Ishikawa (cell line): Measurements from ENCODE around the gene CD248.

ENCODE experiments used
- EGR1 ChIP-seq: IDR thresholded peaks from 2 replicates; pipeline ENCODE4 v1.6.1; 2012
- EP300 ChIP-seq: IDR thresholded peaks from 2 replicates; pipeline ENCODE4 v1.6.1; 2012; ENCODE audit warnings: borderline replicate concordance
- RAD21 ChIP-seq: IDR thresholded peaks from 2 replicates; pipeline ENCODE4 v1.6.1; 2012; ENCODE audit warnings: low read depth
- TCF12 ChIP-seq: IDR thresholded peaks from 2 replicates; pipeline ENCODE4 v1.6.1; 2012; ENCODE audit warnings: low read depth
- TF ChIP-seq, protein P1 (sequence below): IDR thresholded peaks from 2 replicates; pipeline ENCODE4 v1.6.1; 2012
- TF ChIP-seq, protein P2 (sequence below): IDR thresholded peaks from 2 replicates; pipeline ENCODE4 v1.6.1; 2012; ENCODE audit warnings: low read depth, mild to moderate bottlenecking
- TF ChIP-seq, protein P3 (sequence below): IDR thresholded peaks from 2 replicates; pipeline ENCODE4 v1.6.1; 2012

DNA sequence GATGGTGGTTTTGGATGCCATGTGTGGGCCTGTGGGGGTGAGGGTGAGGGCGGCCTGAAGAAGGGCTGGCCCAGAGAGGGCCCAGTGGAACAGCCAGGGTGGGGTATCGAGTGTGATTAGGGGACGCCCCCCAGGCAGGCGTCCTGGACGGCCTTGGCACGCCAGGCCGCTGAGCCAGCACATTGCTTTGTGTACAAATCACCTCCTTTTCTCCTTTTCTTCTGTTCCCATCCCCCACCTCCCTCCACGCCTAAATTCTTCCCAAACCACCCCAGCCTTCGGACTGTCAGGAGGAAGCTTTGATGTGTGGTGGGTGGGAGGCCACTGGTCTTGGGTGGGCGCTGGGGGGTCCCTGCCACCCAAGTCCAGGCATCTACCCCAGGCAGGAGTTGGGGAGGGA is 7.8 kb upstream of the CD248 start:
- TF ChIP-seq EP300 (no peak), TCF12 (no peak), EGR1 (no peak), RAD21 (no peak)
- TF ChIP-seq, protein P1, sequence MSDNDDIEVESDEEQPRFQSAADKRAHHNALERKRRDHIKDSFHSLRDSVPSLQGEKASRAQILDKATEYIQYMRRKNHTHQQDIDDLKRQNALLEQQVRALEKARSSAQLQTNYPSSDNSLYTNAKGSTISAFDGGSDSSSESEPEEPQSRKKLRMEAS, result no peak
- TF ChIP-seq, protein P2, sequence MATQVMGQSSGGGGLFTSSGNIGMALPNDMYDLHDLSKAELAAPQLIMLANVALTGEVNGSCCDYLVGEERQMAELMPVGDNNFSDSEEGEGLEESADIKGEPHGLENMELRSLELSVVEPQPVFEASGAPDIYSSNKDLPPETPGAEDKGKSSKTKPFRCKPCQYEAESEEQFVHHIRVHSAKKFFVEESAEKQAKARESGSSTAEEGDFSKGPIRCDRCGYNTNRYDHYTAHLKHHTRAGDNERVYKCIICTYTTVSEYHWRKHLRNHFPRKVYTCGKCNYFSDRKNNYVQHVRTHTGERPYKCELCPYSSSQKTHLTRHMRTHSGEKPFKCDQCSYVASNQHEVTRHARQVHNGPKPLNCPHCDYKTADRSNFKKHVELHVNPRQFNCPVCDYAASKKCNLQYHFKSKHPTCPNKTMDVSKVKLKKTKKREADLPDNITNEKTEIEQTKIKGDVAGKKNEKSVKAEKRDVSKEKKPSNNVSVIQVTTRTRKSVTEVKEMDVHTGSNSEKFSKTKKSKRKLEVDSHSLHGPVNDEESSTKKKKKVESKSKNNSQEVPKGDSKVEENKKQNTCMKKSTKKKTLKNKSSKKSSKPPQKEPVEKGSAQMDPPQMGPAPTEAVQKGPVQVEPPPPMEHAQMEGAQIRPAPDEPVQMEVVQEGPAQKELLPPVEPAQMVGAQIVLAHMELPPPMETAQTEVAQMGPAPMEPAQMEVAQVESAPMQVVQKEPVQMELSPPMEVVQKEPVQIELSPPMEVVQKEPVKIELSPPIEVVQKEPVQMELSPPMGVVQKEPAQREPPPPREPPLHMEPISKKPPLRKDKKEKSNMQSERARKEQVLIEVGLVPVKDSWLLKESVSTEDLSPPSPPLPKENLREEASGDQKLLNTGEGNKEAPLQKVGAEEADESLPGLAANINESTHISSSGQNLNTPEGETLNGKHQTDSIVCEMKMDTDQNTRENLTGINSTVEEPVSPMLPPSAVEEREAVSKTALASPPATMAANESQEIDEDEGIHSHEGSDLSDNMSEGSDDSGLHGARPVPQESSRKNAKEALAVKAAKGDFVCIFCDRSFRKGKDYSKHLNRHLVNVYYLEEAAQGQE, result no peak
- TF ChIP-seq, protein P3, sequence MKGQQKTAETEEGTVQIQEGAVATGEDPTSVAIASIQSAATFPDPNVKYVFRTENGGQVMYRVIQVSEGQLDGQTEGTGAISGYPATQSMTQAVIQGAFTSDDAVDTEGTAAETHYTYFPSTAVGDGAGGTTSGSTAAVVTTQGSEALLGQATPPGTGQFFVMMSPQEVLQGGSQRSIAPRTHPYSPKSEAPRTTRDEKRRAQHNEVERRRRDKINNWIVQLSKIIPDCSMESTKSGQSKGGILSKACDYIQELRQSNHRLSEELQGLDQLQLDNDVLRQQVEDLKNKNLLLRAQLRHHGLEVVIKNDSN, result no peak
